Heart left ventricle (tissue), 13 donors: ENCODE measurements around the gene PBX1.

ENCODE experiments used
- POLR2A ChIP-seq, 2 donors: fragments of 450-650 bp; IDR thresholded peaks; one replicate each; pipeline ENCODE4 v1.6.1; 2017; ENCODE audit warnings: antibody characterized with exemption in 2 of 2, mild to moderate bottlenecking in 2 of 2, moderate library complexity in 2 of 2
- TF ChIP-seq, protein P1 (sequence below), 12 donors: fragments of 200-600 bp; sonication (generic) in 4 of 12; IDR thresholded peaks; one replicate each; pipeline versions ENCODE4 v1.5.0 to v1.8.0; 2018 to 2022; ENCODE audit warnings: antibody characterized with exemption in 12 of 12, mild to moderate bottlenecking in 5 of 12
- donor health status: ischemic (EF 13 %, LVEDD 7.1; RV severe dilation, severe dysfunction).
- donor health status: DM: no; HTN: yes; CAD: no.
- donor health status: DM: no; HTN: no; CAD: no.
- donor health status: ischemic (EF 25% LVEDD 6.9; RV normal size, moderate dysfunction).
- donor health status: ischemic (EF 25% LVEDD 5.7; RV mildly dilated, moderate dysfunction).
- donor health status: ischemic (EF 35%, LVEDD 5.7; RV mildly dilated, moderate dysfunction).
- donor health status: nonischemic (EF 11% LVEDD 7.7; RV severe dilation, severe dysfunction).
- donor health status: DM: yes; HTN: yes; CAD: no.
- donor health status: PGD.
- donor health status: ischemic (EF 29% LVEDD 5.4; RV normal size, mild dysfunction).
- donor health status: nonischemic (EF 23%, LVEDD 6.1; RV moderate dilation, normal function).

GRCh38 chr1:164583835-164584539 lies 25.0 kb downstream of the PBX1 start:
- TF ChIP-seq, protein P1, sequence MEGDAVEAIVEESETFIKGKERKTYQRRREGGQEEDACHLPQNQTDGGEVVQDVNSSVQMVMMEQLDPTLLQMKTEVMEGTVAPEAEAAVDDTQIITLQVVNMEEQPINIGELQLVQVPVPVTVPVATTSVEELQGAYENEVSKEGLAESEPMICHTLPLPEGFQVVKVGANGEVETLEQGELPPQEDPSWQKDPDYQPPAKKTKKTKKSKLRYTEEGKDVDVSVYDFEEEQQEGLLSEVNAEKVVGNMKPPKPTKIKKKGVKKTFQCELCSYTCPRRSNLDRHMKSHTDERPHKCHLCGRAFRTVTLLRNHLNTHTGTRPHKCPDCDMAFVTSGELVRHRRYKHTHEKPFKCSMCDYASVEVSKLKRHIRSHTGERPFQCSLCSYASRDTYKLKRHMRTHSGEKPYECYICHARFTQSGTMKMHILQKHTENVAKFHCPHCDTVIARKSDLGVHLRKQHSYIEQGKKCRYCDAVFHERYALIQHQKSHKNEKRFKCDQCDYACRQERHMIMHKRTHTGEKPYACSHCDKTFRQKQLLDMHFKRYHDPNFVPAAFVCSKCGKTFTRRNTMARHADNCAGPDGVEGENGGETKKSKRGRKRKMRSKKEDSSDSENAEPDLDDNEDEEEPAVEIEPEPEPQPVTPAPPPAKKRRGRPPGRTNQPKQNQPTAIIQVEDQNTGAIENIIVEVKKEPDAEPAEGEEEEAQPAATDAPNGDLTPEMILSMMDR (IDR thresholded peaks at IDR 0.05): no peak
- no peak for TF ChIP-seq POLR2A (IDR thresholded peaks at IDR 0.05)
